Karpas-422 (cell line): ENCODE data around the gene KCNK10. TPM values are rescaled to one million over a fixed set of nuclear protein-coding genes. Genes with fewer than 3 reads are reported as not detected.

Source experiments
- DNase-seq: peaks from one replicate; pipeline ENCODE4 v3.0.0-alpha.2; 2015
- H2AFZ ChIP-seq: fragments of 200-600 bp; sonication (generic); 2 replicates; pipeline ENCODE4 v1.6.1; 2014; ENCODE audit warnings: antibody characterized with exemption, low read length, mixed read lengths
- H3K27ac ChIP-seq: fragments of 200-600 bp; sonication (generic); 2 replicates; pipeline ENCODE4 v1.5.1; 2014; ENCODE audit warnings: mild to moderate bottlenecking, low read length, moderate library complexity
- H3K27me3 ChIP-seq: fragments of 200-600 bp; sonication (generic); 2 replicates; pipeline ENCODE4 v1.6.1; 2014; ENCODE audit warnings: low read length, mixed read lengths
- H3K36me3 ChIP-seq: fragments of 200-600 bp; sonication (generic); 2 replicates; pipeline ENCODE4 v1.6.1; 2014; ENCODE audit warnings: low read length, mixed read lengths; ENCODE audit not compliant: insufficient read depth
- H3K4me1 ChIP-seq: fragments of 200-600 bp; sonication (generic); 2 replicates; pipeline ENCODE4 v1.6.1; 2014; ENCODE audit warnings: mild to moderate bottlenecking, low read length, mixed read lengths
- H3K4me2 ChIP-seq: fragments of 200-600 bp; sonication (generic); 2 replicates; pipeline ENCODE4 v1.6.1; 2014; ENCODE audit warnings: low read length, low read depth, mild to moderate bottlenecking; ENCODE audit not compliant: poor library complexity, severe bottlenecking
- H3K4me3 ChIP-seq: fragments of 200-600 bp; sonication (generic); 2 replicates; pipeline ENCODE4 v1.5.1; 2014; ENCODE audit warnings: mild to moderate bottlenecking, antibody characterized with exemption, low read length, mixed read lengths
- H3K79me2 ChIP-seq: fragments of 200-600 bp; sonication (generic); 2 replicates; pipeline ENCODE4 v1.6.1; 2014; ENCODE audit warnings: mild to moderate bottlenecking, low read length, mixed read lengths
- H3K9ac ChIP-seq: fragments of 200-600 bp; sonication (generic); 2 replicates; pipeline ENCODE4 v1.6.0; 2014; ENCODE audit warnings: low read length
- H3K9me2 ChIP-seq: fragments of 200-600 bp; sonication (generic), shearing (Covaris generic); replicated peaks from 2 replicates; pipeline ENCODE4 v1.6.0; 2014; ENCODE audit warnings: mild to moderate bottlenecking, low read length, moderate library complexity; ENCODE audit not compliant: insufficient read depth
- H3K9me3 ChIP-seq: fragments of 300-700, 200-600 bp; sonication (generic); 2 replicates; pipeline ENCODE4 v1.6.1; 2014; ENCODE audit warnings: low read length, mixed read lengths
- H4K20me1 ChIP-seq: fragments of 200-600 bp; sonication (generic); 2 replicates; pipeline ENCODE4 v1.6.1; 2014; ENCODE audit warnings: mild to moderate bottlenecking, antibody characterized with exemption, low read length, low read depth; ENCODE audit not compliant: insufficient read depth
- total RNA-seq: library from RNA; depleted of rRNA; stranded (reverse); fragments of >200 nt; shearing (Covaris generic); gene quantifications from 2 replicates; pipeline ENCODE4 v1.2.3, GENCODE V29; 2014; ENCODE audit warnings: low replicate concordance

Gene KCNK10
- total RNA-seq, 1 experiment from 2014 or later: 0.07 TPM

DNA sequence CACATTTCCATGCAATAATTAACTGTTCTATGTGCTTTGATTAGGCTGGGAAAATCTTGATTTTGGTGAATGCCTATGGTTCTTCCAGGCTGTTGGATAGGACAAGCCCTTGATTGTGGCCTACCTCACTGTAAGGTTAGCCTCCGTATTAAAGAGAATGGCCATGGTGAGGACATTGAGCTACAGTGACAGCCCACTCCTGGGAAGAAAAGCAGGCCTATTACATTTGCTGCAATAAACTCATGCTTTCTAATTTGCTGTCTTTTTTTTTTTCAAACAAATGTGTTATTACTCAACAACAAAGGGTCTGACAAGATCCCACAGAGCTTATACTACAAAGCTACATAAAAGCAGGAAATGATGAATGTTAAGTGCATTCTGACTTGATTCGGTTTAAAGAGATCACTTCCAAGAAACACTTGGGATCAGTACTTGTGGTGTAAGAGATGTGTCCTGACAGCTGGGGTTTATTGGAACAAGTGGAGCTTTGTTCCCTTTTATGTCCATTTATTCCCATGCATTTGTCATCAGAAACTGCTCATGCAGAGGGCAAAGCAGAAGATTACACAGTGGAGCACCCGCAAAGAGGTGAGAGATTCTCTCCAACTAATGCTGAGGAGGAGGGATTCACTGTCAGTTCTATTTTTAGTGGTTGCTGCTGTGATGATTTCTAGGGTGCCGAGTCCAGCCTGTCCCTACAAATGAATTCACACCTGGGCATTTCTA, 29.1 kb upstream of the KCNK10 start:
- Histone ChIP-seq H3K9me3 (no peaks in the 10 kb centered on the region), H3K4me1 (no peaks in the 10 kb centered on the region), H3K36me3 (no peaks in the 10 kb centered on the region), H3K9ac (no peak overlapping the region), H4K20me1 (no peaks in the 10 kb centered on the region), H3K9me2 (no peaks in the 10 kb centered on the region), H3K27me3 (no peaks in the 10 kb centered on the region), H3K4me3 (no peak overlapping the region), H3K4me2 (no peak overlapping the region), H2AFZ (no peak overlapping the region), H3K79me2 (no peaks in the 10 kb centered on the region), H3K27ac (no peak overlapping the region)
- DNase-seq: no peak

DNA sequence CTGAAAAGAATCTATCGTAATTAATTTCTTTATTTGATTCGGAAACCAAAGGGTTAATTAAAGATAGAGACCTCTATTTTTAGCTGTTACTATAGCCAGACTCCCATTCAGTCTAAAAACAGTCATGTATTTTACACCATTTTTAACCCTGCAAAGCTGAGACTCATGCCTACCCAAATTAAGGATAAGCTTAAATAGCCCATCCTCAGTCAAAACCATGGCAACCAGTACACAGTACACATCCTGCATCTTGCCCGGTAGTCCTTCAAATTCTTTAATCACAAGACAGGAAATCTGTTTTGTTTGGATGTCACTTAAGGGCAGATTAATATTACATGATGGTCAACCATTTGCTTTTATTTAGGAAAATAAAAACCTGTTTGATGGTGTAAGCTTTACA, 25.5 kb upstream of the KCNK10 start:
- H3K79me2 ChIP-seq: no peaks in the 10 kb centered on the region
- no peaks in the 10 kb centered on the region for H3K4me1 ChIP-seq
- no peak overlapping the region for H3K27ac ChIP-seq
- no peak for DNase-seq
- H3K27me3 ChIP-seq: no peaks in the 10 kb centered on the region
- H3K36me3 ChIP-seq: no peaks in the 10 kb centered on the region
- no peak overlapping the region for H3K4me2 ChIP-seq
- H3K9me3 ChIP-seq: no peaks in the 10 kb centered on the region
- H3K9ac ChIP-seq: no peak overlapping the region
- H3K4me3 ChIP-seq: no peak overlapping the region
- H4K20me1 ChIP-seq: no peaks in the 10 kb centered on the region
- no peaks in the 10 kb centered on the region for H3K9me2 ChIP-seq
- H2AFZ ChIP-seq: no peak overlapping the region

DNA sequence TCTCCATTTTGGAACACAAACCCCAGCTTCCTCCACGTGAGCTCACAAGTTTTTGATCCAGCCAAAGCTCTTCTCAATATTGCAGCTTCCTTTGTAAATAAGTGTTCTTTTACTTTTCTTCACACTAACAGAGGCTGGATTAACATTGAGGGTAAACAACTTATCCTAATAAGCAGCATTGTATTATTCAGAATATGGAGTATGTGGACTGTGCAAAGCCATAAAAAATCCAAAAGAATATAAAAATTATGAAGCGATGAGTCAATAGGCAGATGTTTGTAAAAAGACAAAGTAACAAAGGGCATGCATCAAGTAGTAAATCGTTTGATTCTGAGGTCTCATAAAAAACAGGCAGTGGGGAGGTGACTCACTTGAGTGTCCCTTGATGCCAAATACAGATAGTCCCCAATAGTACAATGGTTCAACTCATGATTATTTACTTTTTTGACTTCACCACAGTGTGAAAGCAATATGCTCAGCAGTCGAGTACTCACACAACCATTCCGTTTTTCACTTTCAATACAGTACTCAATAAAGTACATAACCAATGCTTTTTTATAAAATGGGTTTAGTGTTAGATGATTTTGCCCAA, 23.1 kb upstream of the KCNK10 start:
- Histone ChIP-seq H3K9me2 (no peaks in the 10 kb centered on the region), H3K9me3 (no peaks in the 10 kb centered on the region), H3K9ac (no peak overlapping the region), H4K20me1 (no peaks in the 10 kb centered on the region), H3K27me3 (no peaks in the 10 kb centered on the region), H3K4me2 (no peak overlapping the region), H3K4me1 (no peaks in the 10 kb centered on the region), H3K36me3 (no peaks in the 10 kb centered on the region), H3K4me3 (no peak overlapping the region), H3K79me2 (no peaks in the 10 kb centered on the region), H2AFZ (no peak overlapping the region), H3K27ac (no peak overlapping the region)
- no peak for DNase-seq

DNA sequence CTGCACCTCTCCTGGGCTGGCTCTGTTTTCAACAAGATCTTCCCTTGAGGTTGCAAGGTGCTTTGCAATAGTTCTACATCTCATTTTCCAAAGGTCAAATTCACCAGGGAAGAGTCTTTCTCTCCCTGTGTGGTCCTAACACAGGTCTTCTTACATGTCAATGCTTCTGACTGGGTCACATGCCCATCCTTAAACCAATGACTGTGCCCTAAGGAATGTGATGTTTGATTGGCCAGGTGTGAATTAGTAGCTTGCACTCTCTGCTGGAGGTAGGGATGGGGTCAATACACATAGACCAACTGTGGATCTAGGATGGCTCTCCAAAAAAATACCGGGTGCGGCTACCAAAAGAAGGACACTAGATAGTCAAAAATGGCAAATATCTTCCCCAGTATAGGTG, 19.9 kb upstream of the KCNK10 start:
- Histone ChIP-seq H3K4me2 (no peak overlapping the region), H3K79me2 (no peaks in the 10 kb centered on the region), H3K4me3 (no peak overlapping the region), H3K9me2 (no peaks in the 10 kb centered on the region), H3K9me3 (no peaks in the 10 kb centered on the region), H3K36me3 (no peaks in the 10 kb centered on the region), H3K27ac (no peak overlapping the region), H3K27me3 (no peaks in the 10 kb centered on the region), H3K9ac (no peak overlapping the region), H2AFZ (no peak overlapping the region), H3K4me1 (no peaks in the 10 kb centered on the region), H4K20me1 (no peaks in the 10 kb centered on the region)
- DNase-seq: no peak

DNA sequence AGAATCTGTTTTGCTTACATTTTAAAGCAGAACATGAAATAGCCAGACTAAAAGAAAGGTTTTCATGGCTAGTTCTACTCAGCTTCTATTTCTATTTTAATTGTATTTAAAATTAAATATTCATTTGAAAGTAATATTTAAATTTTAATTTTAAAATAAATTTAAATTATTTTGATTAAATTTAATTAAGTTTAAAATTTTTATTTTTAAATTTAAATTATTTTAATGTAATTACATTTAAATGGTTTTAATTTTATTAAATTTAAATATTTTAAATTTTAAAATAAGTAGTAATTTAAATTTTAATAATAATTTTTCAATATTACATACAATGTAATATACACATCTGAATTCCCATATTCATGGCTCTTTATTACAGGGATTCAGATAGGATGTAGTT, 17.3 kb upstream of the KCNK10 start:
- Histone ChIP-seq H3K79me2 (no peaks in the 10 kb centered on the region), H3K4me1 (no peaks in the 10 kb centered on the region), H3K9me2 (no peaks in the 10 kb centered on the region), H2AFZ (no peak overlapping the region), H4K20me1 (no peaks in the 10 kb centered on the region), H3K9ac (no peak overlapping the region), H3K4me2 (no peak overlapping the region), H3K4me3 (no peak overlapping the region), H3K27ac (no peak overlapping the region), H3K36me3 (no peaks in the 10 kb centered on the region), H3K27me3 (no peaks in the 10 kb centered on the region; the same call in 1 of the 2 replicates), H3K9me3 (no peaks in the 10 kb centered on the region)
- no peak for DNase-seq

DNA sequence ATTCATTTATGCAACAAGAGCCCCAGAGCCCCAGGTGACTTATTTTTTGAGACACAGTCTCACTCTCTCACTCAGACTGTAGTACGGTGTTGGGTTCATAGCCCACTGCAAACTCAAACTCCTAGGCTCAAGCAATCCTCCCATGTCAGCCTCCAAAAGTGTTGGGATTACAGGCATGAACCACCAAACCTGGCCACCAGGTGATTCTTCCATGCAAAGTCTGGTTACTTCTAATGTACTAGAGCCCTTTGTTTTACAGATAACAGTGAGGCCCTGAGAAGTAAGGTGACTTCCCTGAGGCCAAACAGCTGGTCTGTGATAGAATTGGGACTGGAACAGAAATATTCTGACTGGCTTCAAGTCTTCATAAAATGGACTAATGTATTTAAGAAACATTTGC, 10.0 kb upstream of the KCNK10 start:
- Histone ChIP-seq H4K20me1 (no peaks in the 10 kb centered on the region), H3K27ac (no peak overlapping the region), H3K79me2 (no peaks in the 10 kb centered on the region), H3K9me2 (no peaks in the 10 kb centered on the region), H2AFZ (no peak overlapping the region), H3K9me3 (no peaks in the 10 kb centered on the region), H3K4me3 (no peak overlapping the region), H3K9ac (no peak overlapping the region), H3K4me2 (no peak overlapping the region), H3K4me1 (no peaks in the 10 kb centered on the region), H3K27me3 (peaks cover 2% of the 10 kb centered on the region; the same call in 1 of the 2 replicates), H3K36me3 (no peaks in the 10 kb centered on the region)
- no peak for DNase-seq

DNA sequence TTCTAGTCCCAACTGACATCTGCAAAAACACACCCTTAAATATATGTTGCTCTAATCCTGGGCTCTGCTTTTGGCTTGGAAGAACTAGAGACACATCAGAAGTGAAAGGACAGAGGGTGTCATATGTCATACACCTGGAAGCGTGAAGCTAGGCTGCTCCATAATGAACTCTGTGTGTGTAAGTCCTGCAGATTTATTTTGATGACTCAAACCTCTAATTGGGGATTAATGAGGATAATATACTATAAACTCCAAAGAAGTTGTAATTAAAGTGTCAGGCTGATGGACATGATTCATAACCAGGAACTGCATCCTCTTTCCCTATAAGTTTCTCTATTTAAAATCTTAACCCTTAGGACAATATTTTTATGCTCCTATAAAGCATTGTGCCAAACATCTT, 4.4 kb upstream of the KCNK10 start:
- Histone ChIP-seq H2AFZ (no peak overlapping the region), H3K4me1 (peaks cover 9% of the 10 kb centered on the region), H3K9me3 (no peaks in the 10 kb centered on the region), H3K9ac (no peak overlapping the region), H3K4me2 (no peak overlapping the region), H3K79me2 (no peaks in the 10 kb centered on the region), H3K27ac (no peak overlapping the region), H3K27me3 (peaks cover 3% of the 10 kb centered on the region; the same call in 1 of the 2 replicates), H4K20me1 (0 out of 2 replicates have a peak, but pooled peaks cover 3% of the 10 kb centered on the region), H3K9me2 (no peaks in the 10 kb centered on the region), H3K4me3 (no peak overlapping the region), H3K36me3 (no peaks in the 10 kb centered on the region)
- DNase-seq: no peak

DNA sequence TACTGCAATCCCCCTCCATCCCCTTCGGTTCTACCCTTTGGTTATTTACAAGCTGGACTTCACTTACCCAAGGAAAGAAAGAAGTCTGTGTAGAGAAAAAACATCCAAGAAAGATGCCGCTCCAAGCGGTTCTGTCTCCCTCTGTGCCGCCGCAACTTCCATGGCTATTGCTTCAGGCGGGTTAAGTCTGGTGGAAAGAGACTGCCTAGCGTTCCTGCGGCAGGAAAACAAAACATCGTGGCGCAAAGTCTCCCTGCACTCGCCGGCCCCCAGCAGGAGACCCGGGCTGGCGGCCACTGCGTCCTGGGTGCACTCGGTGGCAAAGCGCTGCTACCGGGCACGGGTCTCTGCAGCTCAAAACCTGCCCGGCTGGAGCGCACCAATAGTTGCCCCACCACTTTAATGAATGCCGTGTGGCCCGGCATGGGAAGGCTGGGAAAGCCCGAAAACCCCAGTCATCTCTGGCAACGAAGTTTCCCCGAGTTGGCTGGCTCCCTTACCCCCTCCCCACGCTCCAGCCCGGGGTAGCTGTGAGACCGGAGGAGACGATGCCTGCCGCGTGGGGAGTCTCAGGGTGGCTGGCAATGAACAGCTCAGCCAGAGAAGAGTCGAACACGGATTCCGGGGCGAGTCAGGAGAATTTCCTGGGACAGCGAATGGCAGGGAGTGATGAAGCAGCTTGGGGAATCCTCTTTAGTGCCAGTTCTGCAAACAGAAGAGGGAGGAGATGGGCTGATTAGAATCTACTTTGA, 3.5 kb upstream of the KCNK10 start:
- DNase-seq: no peak
- Histone ChIP-seq H4K20me1 (0 out of 2 replicates have a peak, but pooled peaks cover 3% of the 10 kb centered on the region), H3K9me3 (no peaks in the 10 kb centered on the region), H3K9me2 (no peaks in the 10 kb centered on the region), H3K4me2 (no peak overlapping the region), H3K4me3 (no peak overlapping the region), H3K27ac (no peak overlapping the region), H3K79me2 (no peaks in the 10 kb centered on the region), H3K36me3 (no peaks in the 10 kb centered on the region), H3K27me3 (peaks cover 3% of the 10 kb centered on the region; the same call in 1 of the 2 replicates), H2AFZ (no peak overlapping the region), H3K9ac (no peak overlapping the region), H3K4me1 (peaks cover 9% of the 10 kb centered on the region)
